ENCODE results near the gene HSD17B10. TPM values are rescaled to one million over a fixed set of nuclear protein-coding genes. Genes with fewer than 3 reads are reported as not detected.

Gene HSD17B10
- total RNA-seq, 1 experiment from 2014 or later = 108 TPM

DNA sequence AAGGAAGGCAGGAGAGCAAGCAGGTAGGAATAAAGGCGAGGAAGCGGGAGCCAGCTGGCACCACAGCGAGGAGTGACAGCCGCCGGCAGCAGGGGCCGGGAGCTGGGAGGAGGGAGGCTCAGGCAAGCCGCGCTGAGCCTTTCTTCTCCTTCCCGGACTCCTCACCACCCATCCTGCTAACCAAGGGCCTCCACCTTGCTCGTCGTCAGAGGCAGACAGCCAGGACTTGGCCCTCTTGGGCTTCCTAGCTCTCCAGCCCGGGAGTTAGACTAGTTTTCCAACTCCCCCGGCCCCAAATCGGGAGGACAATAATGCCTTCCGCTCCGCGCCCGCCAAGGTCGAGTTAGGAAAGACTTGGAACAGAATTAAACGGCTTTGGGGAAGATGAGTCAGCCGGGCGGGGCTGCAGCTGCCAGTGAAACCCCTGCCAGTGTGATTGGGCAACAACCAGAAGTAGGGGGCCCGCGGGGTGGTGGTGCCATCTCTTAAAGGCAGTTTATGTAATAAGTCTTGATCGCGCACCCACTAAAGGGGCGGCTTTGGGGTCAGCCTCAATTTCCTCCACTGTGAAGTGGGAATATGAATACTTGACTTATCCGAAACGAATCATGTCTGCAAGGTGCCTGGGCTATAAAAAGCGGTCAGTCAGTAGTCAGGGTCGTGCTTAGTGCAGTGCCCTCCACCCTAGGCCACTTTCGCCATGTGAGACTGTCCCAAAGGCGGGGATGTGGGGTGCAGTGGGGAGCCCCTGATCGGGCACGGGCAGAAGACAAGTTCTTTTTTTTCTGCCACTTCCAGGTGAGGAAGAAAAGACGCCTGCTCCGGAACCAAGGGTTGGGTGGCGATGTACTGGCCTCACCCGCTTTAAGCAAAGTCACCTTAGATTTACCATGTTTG is 6.7 kb upstream of the HSD17B10 start:
- Mint-ChIP-seq H3K27ac (no peak overlapping the region), H3K9me3 (no peaks in the 10 kb centered on the region)
- no peak for DNase-seq (ENCODE audit: low spot score)

More for the DNA sequence above, 6.7 kb upstream of the HSD17B10 start:
- TF ChIP-seq TCF7 (CRISPR knock-in tag; IDR thresholded peaks at IDR 0.05; ENCODE audit: low read depth) (no peak), NR3C1 (CRISPR knock-in tag; conservative IDR thresholded peaks at IDR 0.05; ENCODE audit: low read depth) (no peak), PRDM15 (CRISPR knock-in tag; IDR thresholded peaks at IDR 0.05) (no peak), ELF4 (CRISPR knock-in tag; IDR thresholded peaks at IDR 0.05; ENCODE audit: low read depth) (no peak), AFF4 (CRISPR knock-in tag; IDR thresholded peaks at IDR 0.05; ENCODE audit: borderline replicate concordance) (no peak), USF1 (CRISPR knock-in tag; IDR thresholded peaks at IDR 0.05) (no peak), IRF2 (CRISPR knock-in tag; IDR thresholded peaks at IDR 0.05; ENCODE audit: borderline replicate concordance, low read depth) (no peak)
- TF ChIP-seq, protein P1, sequence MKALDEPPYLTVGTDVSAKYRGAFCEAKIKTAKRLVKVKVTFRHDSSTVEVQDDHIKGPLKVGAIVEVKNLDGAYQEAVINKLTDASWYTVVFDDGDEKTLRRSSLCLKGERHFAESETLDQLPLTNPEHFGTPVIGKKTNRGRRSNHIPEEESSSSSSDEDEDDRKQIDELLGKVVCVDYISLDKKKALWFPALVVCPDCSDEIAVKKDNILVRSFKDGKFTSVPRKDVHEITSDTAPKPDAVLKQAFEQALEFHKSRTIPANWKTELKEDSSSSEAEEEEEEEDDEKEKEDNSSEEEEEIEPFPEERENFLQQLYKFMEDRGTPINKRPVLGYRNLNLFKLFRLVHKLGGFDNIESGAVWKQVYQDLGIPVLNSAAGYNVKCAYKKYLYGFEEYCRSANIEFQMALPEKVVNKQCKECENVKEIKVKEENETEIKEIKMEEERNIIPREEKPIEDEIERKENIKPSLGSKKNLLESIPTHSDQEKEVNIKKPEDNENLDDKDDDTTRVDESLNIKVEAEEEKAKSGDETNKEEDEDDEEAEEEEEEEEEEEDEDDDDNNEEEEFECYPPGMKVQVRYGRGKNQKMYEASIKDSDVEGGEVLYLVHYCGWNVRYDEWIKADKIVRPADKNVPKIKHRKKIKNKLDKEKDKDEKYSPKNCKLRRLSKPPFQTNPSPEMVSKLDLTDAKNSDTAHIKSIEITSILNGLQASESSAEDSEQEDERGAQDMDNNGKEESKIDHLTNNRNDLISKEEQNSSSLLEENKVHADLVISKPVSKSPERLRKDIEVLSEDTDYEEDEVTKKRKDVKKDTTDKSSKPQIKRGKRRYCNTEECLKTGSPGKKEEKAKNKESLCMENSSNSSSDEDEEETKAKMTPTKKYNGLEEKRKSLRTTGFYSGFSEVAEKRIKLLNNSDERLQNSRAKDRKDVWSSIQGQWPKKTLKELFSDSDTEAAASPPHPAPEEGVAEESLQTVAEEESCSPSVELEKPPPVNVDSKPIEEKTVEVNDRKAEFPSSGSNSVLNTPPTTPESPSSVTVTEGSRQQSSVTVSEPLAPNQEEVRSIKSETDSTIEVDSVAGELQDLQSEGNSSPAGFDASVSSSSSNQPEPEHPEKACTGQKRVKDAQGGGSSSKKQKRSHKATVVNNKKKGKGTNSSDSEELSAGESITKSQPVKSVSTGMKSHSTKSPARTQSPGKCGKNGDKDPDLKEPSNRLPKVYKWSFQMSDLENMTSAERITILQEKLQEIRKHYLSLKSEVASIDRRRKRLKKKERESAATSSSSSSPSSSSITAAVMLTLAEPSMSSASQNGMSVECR (CRISPR knock-in tag; IDR thresholded peaks at IDR 0.05; ENCODE audit: borderline replicate concordance) = no peak
- TF ChIP-seq, protein P2, sequence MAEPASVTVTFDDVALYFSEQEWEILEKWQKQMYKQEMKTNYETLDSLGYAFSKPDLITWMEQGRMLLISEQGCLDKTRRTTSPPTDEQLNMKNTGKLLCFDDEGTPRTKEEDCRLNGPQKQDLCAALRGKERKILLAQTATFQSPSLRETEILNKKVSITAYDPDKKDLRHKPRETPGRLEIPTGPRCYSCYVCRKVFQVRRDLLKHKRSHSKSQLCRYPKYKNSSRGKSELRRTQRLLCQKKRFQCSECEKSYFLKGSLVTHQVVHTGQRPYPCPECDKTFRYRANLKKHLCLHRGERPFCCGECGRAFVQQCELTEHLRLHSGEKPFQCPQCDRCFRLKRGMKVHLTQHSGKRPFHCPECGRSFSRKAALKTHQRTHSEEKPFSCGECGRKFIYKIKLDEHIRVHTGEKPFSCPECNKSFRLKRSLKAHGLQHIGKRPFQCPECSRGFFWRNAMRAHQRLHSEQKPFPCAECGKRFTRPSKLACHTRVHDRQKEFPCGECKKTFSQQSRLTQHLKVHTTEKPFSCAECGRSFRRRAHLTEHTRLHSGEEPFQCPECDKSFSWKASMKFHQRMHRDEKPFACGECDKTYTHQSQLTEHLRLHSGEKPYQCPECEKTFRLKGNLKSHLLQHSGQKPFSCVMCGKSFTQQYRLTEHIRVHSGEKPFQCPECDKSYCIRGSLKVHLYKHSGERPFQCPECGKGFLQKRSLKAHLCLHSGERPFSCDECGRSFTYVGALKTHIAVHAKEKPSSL (CRISPR knock-in tag; conservative IDR thresholded peaks at IDR 0.05) = no peak
- Mint-ChIP-seq H3K27me3 (ENCODE audit: low read depth) (peaks cover 21% of the 10 kb centered on the region), H3K4me1 (peaks cover 4% of the 10 kb centered on the region), H3K36me3 (no peaks in the 10 kb centered on the region), H3K4me3 (peak overlapping the region; percentile 69)
- POLR2A ChIA-PET = interaction anchor here (1.3 kb wide), 1 partner anchor 18 kb away, joined by 4 read pairs; the partner anchor contains the start of genes RIBC1 and SMC1A
- CTCF ChIA-PET = interaction anchor here (0.6 to 2.2 kb wide), 3 partner anchors 19 to 618 kb away, joined by 4 to 14 read pairs (median 7); partner anchors contain the start of genes RIBC1 and SMC1A
- ATAC-seq = no peak
